ENCODE data around the gene GFI1. TPM values are rescaled to one million over a fixed set of nuclear protein-coding genes. Genes with fewer than 3 reads are reported as not detected.

GFI1 gene
- total and polyA plus RNA-seq, 2 of the 13 experiments (the other 11 are each of a cell fraction or from before 2014, with no cell fraction given): 10.3 to 10.5 TPM

- TF ChIP-seq CC2D1A (CRISPR knock-in tag; IDR thresholded peaks at IDR 0.05) (no peak), ZBTB1 (CRISPR knock-in tag; IDR thresholded peaks at IDR 0.05; ENCODE audit: borderline replicate concordance) (no peak), ELF3 (CRISPR knock-in tag; IDR thresholded peaks at IDR 0.05) (0 out of 2 replicates have a peak, but pooled peaks have one; percentile 24), MXD4 (CRISPR knock-in tag; IDR thresholded peaks at IDR 0.05) (peak; percentile 34; the same call in 1 of the 2 replicates), HMGA1 (CRISPR knock-in tag; conservative IDR thresholded peaks at IDR 0.05) (no peak), CAMTA2 (CRISPR knock-in tag; IDR thresholded peaks at IDR 0.05; ENCODE audit: borderline replicate concordance) (peak; percentile 51; the same call in 1 of the 2 replicates), HMG20A (CRISPR knock-in tag; IDR thresholded peaks at IDR 0.05; ENCODE audit: borderline replicate concordance) (no peak), ZNF512B (CRISPR knock-in tag; IDR thresholded peaks at IDR 0.05; ENCODE audit: borderline replicate concordance) (peak; percentile 77; the same call in 1 of the 2 replicates), ZNF83 (CRISPR knock-in tag; IDR thresholded peaks at IDR 0.05; ENCODE audit: borderline replicate concordance) (0 out of 2 replicates have a peak, but pooled peaks have one; percentile 71), ZBTB42 (CRISPR knock-in tag; IDR thresholded peaks at IDR 0.05) (peak; percentile 60; the same call in 1 of the 2 replicates), SRF (IDR thresholded peaks at IDR 0.05; ENCODE audit: low read depth, low read length) (no peak), HNRNPUL1 (IDR thresholded peaks at IDR 0.05; ENCODE audit: low read depth, low read length) (peak; percentile 9; the same call in 1 of the 2 replicates), ATF6 (CRISPR knock-in tag; conservative IDR thresholded peaks at IDR 0.05) (no peak), ZNF160 (CRISPR knock-in tag; IDR thresholded peaks at IDR 0.05) (no peak), MIER2 (CRISPR knock-in tag; IDR thresholded peaks at IDR 0.05) (no peak), ZIK1 (CRISPR knock-in tag; IDR thresholded peaks at IDR 0.05; ENCODE audit: borderline replicate concordance, low read depth) (0 out of 2 replicates have a peak, but pooled peaks have one; percentile 46), ZNF276 (CRISPR knock-in tag; IDR thresholded peaks at IDR 0.05; ENCODE audit: low read depth) (no peak), ZC3H13 (CRISPR knock-in tag; IDR thresholded peaks at IDR 0.05) (0 out of 2 replicates have a peak, but pooled peaks have one; percentile 16), ZNF709 (CRISPR knock-in tag; IDR thresholded peaks at IDR 0.05) (no peak; the same call in 1 of the 2 replicates), BCL6 (CRISPR knock-in tag; IDR thresholded peaks at IDR 0.05) (peak; percentile 28; the same call in 1 of the 2 replicates), STAG1 (CRISPR knock-in tag; IDR thresholded peaks at IDR 0.05) (peak; percentile 33), ZNF784 (CRISPR knock-in tag; IDR thresholded peaks at IDR 0.05; ENCODE audit: borderline replicate concordance) (peak; percentile 82; the same call in 1 of the 2 replicates)
These were observed 1.1 kb downstream of the GFI1 start (continued) for GRCh38 chr1:92485381-92486250.

Data from HepG2 (cell line).